ACC112 (cell line): ENCODE data around the gene TATDN2.

Experiments used
- H2AFZ ChIP-seq: fragments of 200-600 bp; sonication (generic); one replicate; pipeline ENCODE4 v1.6.0; 2017; ENCODE audit warnings: antibody characterized with exemption, low read length; ENCODE audit not compliant: unreplicated experiment
- H3K27ac ChIP-seq: fragments of 200-600 bp; sonication (generic); 2 replicates; pipeline ENCODE4 v1.5.1; 2014; ENCODE audit warnings: low read depth, mild to moderate bottlenecking, antibody characterized with exemption, low read length, moderate library complexity
- H3K27me3 ChIP-seq: fragments of 200-600 bp; sonication (generic); 2 replicates; pipeline ENCODE4 v1.6.1; 2014; ENCODE audit warnings: mild to moderate bottlenecking, antibody characterized with exemption, low read length, moderate library complexity, mixed read lengths; ENCODE audit not compliant: insufficient read depth
- H3K36me3 ChIP-seq: fragments of 200-600 bp; sonication (generic); 2 replicates; pipeline ENCODE4 v1.6.1; 2016; ENCODE audit warnings: mild to moderate bottlenecking, antibody characterized with exemption, low read length, moderate library complexity, mixed read lengths; ENCODE audit not compliant: insufficient read depth
- H3K4me1 ChIP-seq: fragments of 200-600 bp; sonication (generic); one replicate; pipeline ENCODE4 v1.6.1; 2016; ENCODE audit warnings: low read length, mixed read lengths; ENCODE audit not compliant: insufficient read depth, unreplicated experiment, control insufficient read depth
- H3K4me3 ChIP-seq: fragments of 200-600 bp; sonication (generic); 2 replicates; pipeline ENCODE4 v1.5.1; 2014; ENCODE audit warnings: mild to moderate bottlenecking, low read depth, low read length
- H3K79me2 ChIP-seq: fragments of 200-600 bp; sonication (generic); one replicate; pipeline ENCODE4 v1.6.0; 2016; ENCODE audit warnings: low read length; ENCODE audit not compliant: control insufficient read depth, unreplicated experiment, insufficient read depth

The TATDN2 gene

DNA sequence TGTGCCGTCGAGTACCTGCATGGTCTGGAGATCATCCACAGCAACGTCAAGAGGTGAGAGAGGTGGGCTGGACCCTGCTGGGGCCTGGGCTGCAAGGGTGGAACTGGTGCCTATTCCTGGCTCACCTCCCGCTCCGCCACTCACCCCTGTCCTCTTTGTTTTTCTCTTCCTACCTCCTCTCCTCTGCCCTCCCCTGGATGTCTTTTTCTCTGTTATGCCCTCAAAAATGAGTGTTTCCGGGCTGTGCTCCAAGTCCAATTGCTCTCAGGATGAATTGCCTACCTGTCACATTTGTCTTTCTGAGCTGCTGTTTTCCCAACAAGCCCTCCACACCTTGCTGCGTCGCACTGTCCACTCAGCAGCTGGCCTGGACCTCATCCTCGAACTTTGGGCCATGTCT lies 28.5 kb upstream of the TATDN2 start:
- Histone ChIP-seq H2AFZ (no peak overlapping the region), H3K27me3 (no peaks in the 10 kb centered on the region), H3K4me3 (no peak overlapping the region), H3K79me2 (no peaks in the 10 kb centered on the region), H3K4me1 (peaks cover 38% of the 10 kb centered on the region), H3K27ac (peak overlapping the region; percentile 24; the same call in 1 of the 2 replicates), H3K36me3 (peaks cover 36% of the 10 kb centered on the region)

DNA sequence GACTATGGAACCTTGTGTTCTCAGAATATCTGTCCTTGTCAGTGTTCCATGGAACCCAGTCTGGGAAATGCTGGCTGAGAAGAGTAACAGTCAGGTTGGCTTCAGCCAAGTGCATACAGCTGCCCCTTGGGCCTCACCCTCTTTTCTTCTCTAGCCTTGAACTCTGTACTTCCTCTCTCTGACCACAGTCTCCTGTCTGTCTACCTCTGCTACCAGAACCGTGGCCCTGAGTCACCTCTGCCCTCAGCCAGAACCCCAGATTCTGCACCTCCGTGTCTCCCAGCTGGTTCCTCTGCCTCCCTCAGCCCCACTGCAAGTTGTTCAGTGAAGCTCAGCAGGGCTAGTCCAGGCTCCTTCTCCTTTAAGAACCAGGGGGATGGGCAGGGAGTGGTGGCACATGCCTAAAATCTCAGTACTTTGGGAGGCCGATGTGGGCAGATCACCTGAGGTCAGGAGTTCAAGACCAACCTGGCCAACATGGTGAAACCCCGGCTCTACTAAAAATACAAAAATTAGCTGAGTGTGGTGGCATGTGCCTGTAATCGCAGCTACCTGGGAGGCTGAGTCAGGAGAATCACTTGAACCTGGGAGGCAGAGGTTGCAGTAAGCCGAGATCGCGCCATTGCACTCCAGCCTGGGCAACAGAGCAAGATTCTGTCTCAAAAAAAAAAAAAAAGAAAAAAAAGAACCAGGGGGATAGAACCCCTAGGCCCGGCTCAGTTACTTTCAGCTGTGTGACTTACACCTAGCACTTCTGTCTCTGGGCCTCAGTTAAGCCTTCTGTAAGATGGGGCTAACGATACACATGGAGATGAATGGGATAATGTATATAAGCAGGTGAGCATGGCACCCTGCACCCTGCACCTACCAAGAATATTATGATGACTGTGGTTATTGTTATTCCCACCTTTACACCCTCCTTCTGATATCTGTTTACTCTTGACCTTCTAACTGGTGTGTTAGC lies 24.3 kb upstream of the TATDN2 start:
- Histone ChIP-seq H3K27ac (peak overlapping the region; percentile 82), H3K4me1 (peaks cover 38% of the 10 kb centered on the region), H3K4me3 (no peak overlapping the region)

DNA sequence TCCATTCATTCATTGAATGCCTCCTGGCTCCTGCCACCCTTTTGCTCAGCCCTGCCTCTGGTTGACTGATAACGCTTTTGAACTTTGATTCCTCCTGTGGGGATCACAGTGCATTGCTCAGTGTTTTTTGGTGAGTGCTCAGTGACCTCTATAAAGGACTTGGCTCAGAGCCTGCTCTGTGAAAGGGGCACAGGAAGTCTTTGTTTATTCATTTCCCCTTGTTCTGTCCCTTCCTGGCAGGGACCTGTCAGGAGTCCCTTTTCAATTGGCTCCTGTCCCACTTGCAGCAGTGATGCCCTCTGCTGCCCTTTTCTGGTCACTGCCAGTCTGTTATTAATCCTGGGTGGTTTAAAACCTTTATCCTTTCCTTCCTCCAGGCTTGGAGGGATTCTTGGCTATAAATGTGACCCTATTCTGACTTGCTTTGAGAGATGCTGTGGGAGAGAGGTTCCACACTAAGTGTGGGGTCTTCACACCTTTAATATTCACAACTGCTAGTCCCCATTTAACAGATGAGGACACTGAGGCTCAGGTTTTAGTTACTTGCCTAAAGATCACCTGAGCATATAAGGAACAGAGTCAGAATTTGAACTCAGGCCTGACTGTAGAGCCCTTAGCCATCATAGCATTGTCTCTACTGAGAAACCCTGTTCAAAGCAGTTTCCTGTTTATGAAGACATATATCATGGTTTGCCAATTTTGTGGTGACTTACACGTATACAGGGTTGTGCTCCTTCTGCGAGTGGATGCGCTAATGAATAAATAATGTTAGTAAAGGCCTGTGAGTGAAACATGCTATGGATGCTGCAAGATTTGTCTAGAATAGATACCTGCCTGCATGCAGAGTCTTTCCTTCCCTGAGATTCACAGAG lies 23.2 kb upstream of the TATDN2 start:
- Histone ChIP-seq H3K36me3 (peaks cover 20% of the 10 kb centered on the region; the same call in 1 of the 2 replicates), H3K79me2 (no peaks in the 10 kb centered on the region), H3K4me3 (no peak overlapping the region), H2AFZ (no peak overlapping the region), H3K4me1 (peaks cover 34% of the 10 kb centered on the region), H3K27me3 (no peaks in the 10 kb centered on the region), H3K27ac (peak overlapping the region; percentile 54)

More for the DNA sequence above, 24.3 kb upstream of the TATDN2 start:
- Histone ChIP-seq H2AFZ (no peak overlapping the region), H3K36me3 (peaks cover 15% of the 10 kb centered on the region; the same call in 1 of the 2 replicates), H3K27me3 (no peaks in the 10 kb centered on the region), H3K79me2 (no peaks in the 10 kb centered on the region)

DNA sequence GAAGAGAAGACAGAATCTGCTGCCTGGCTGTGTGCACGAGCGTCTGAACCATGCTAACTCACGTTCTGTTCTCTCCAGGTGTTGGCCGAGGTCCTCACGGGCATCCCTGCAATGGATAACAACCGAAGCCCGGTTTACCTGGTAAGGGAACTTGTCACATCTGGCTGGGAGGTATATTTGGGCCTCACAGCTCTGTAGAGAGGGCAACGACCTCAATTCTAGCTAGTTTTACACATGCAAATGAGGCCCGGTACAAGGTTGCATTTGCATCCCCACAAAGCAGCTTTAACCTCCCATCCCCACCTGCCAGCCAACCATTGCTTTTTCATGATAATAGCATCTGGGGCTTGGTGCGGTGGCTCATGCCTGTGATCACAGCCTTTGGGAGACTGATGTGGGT lies 22.0 kb upstream of the TATDN2 start:
- H3K4me3 ChIP-seq, result no peak overlapping the region
- H3K27ac ChIP-seq, result no peak overlapping the region

DNA sequence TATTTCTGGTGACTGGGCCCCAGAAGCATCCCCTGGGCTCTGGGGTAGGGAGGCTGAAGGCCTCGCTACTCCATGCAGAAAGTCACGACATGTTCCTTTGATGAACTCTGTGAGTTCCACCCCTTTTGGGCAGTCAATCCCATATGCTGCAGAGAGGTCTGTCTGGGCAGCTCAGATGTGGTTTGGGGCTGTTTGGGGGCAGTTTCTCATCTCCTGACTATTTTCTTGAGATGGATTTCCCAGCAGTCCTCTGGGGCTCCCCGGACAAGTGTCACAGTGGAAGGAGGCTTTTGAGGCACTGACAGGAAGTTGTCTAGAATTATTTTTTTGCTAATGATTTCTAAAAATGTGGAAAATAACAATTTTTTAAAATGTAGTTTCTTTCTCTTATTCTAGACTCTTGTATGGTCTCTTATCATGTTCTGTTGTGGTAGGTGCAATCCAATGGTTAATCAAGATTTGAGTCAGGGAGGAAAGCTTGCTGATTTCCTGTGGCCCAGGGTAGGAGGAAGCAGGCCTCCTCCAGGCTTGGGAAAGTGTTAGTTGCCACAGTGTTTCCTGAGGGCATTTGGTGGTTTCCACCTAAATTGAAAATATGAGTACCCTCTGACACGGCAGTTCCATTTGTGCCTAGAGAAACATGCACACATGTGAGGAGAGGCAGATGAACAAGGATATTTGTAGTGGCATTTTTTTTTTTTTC lies 19.9 kb upstream of the TATDN2 start:
- Histone ChIP-seq H3K4me1 (peaks cover 7% of the 10 kb centered on the region), H3K4me3 (no peak overlapping the region), H3K27ac (peak overlapping the region; percentile 4; the same call in 1 of the 2 replicates), H3K79me2 (no peaks in the 10 kb centered on the region), H2AFZ (no peak overlapping the region), H3K27me3 (no peaks in the 10 kb centered on the region), H3K36me3 (peaks cover 11% of the 10 kb centered on the region; the same call in 1 of the 2 replicates)

More for the DNA sequence above, 22.0 kb upstream of the TATDN2 start:
- no peaks in the 10 kb centered on the region for H3K79me2 ChIP-seq
- H3K27me3 ChIP-seq, result no peaks in the 10 kb centered on the region
- peaks cover 23% of the 10 kb centered on the region; the same call in 1 of the 2 replicates for H3K36me3 ChIP-seq
- H2AFZ ChIP-seq, result no peak overlapping the region
- H3K4me1 ChIP-seq, result peaks cover 25% of the 10 kb centered on the region

DNA sequence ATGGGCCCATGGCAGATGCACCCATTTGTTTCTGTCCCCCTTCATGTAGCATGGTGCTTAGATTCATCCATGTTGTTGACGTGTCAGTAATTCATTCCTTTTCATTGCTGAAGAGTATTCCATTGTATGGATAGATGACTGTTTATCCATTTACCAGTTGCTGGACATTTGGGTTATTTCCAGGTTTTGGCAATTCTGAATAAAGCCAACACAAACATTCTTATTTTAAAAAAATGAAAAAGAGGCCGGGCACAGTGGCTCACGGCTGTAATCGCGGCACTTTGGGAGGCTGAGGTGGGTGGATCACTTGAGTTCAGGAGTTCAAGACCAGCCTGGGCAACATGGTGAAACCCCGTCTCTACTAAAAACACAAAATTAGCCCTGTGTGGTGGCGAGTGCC lies 18.7 kb upstream of the TATDN2 start:
- H3K4me3 ChIP-seq, result no peak overlapping the region

DNA sequence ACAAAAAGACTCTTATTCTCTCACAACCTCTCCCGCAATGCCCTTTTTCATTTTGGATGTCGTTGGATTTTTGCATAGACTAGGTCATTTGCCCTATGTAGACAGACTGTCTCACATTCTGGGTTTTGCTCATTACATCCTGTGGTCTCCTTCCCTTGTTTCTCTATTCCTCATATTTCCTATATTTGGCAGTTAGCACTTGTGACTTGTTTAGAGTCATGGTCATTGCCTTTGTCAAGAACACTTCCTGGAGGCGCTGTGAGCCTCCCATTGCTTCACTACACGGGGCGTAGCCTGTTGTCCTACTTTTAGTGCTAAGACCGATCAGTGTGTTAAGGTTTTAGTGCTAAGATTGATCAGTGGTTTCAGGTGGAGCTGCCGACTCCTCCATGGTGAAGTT lies 16.1 kb upstream of the TATDN2 start:
- peaks cover 34% of the 10 kb centered on the region for H3K36me3 ChIP-seq
- no peak overlapping the region for H3K27ac ChIP-seq
- H2AFZ ChIP-seq, result no peak overlapping the region
- no peaks in the 10 kb centered on the region for H3K27me3 ChIP-seq
- H3K4me3 ChIP-seq, result no peak overlapping the region
- no peaks in the 10 kb centered on the region for H3K79me2 ChIP-seq
- no peaks in the 10 kb centered on the region for H3K4me1 ChIP-seq

More for the DNA sequence above, 18.7 kb upstream of the TATDN2 start:
- Histone ChIP-seq H3K79me2 (no peaks in the 10 kb centered on the region), H3K4me1 (no peaks in the 10 kb centered on the region), H2AFZ (no peak overlapping the region), H3K27ac (no peak overlapping the region), H3K36me3 (peaks cover 17% of the 10 kb centered on the region; the same call in 1 of the 2 replicates), H3K27me3 (no peaks in the 10 kb centered on the region)

DNA sequence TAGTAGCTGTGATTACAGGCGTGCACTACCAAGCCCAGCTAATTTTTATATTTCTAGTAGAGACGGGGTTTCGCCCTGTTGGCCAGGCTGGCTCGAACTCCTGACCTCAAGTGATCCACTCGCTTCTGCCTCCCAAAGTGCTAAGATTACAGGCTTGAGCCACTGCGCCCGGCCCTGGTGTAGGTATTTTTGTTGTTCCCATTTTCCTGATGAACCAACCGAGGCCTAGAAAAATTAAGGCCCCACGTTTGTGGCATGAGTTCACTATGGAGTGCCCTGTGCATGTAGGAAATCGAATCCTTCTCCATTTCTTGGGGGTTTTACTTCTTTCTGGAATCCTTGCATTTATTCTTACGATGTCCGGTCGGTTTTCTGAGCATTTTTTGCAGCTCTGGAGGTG lies 14.3 kb upstream of the TATDN2 start:
- no peak overlapping the region for H2AFZ ChIP-seq

DNA sequence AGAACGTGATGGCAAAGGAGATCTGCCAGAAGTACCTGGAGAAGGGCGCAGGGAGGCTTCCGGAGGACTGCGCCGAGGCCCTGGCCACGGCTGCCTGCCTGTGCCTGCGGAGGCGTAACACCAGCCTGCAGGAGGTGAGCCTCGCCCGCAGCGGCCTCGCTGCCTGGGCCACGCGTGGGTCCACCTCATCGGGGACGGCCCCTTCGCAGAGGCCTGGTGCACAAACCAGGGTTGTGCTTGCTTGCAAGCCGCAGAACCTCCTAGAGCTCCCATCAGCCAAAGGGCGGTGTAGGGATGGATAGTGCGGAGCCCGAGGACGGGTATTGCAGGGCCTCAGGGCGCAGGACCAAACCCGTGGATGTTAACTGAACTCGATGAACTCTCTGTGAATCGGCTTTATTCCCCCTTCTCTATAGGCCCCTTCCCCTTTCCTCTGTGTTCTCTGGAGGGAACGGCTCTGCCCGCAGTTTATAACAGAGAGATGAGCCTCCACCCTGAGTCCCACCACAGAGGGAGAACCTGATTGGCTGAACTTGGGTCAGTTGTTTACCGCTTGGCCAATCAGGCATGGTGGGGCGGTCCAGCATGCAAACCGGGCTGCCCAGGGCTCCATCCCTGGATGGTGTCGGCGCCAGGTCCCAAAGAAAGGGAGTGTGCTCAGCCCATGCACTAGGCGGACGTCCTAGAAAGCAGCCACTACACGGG lies 13.6 kb upstream of the TATDN2 start:
- Histone ChIP-seq H3K36me3 (peaks cover 32% of the 10 kb centered on the region), H3K4me3 (no peak overlapping the region), H2AFZ (no peak overlapping the region), H3K27ac (no peak overlapping the region), H3K27me3 (no peaks in the 10 kb centered on the region), H3K4me1 (no peaks in the 10 kb centered on the region), H3K79me2 (no peaks in the 10 kb centered on the region)

More for the DNA sequence above, 14.3 kb upstream of the TATDN2 start:
- H3K36me3 ChIP-seq, result peaks cover 35% of the 10 kb centered on the region
- H3K4me1 ChIP-seq, result no peaks in the 10 kb centered on the region
- H3K4me3 ChIP-seq, result no peak overlapping the region
- no peaks in the 10 kb centered on the region for H3K79me2 ChIP-seq
- no peak overlapping the region for H3K27ac ChIP-seq
- no peaks in the 10 kb centered on the region for H3K27me3 ChIP-seq
